Endothelial cell of hepatic sinusoid (primary cell): ENCODE measurements around the gene BMAL1.

ENCODE experiments used
- in situ Hi-C: cut with HindIII; loops from 2 replicates; pipeline ENCODE4 v1.10.0; 2017; ENCODE audit warnings: low sequenced_read_pairs

BMAL1 gene

GRCh38 chr11:13338427-13339069, 61.0 kb downstream of the BMAL1 start:
- in situ Hi-C loops, result loop anchor here (5.0 kb wide), 1 partner anchor 131 kb away; no protein-coding TSS in a partner anchor

GRCh38 chr11:13339195-13340153, 61.9 kb downstream of the BMAL1 start:
- in situ Hi-C loops, result loop anchor here (5.0 kb wide), 1 partner anchor 132 kb away; no protein-coding TSS in a partner anchor

- in situ Hi-C loops, result no loop called here
Measured at GRCh38 chr11:13341026-13341425, 63.4 kb downstream of the BMAL1 start.

GRCh38 chr11:13343067-13343466, 65.5 kb downstream of the BMAL1 start:
- in situ Hi-C loops, result no loop called here

- in situ Hi-C loops, result no loop called here
Measured at GRCh38 chr11:13343931-13344717, 66.5 kb downstream of the BMAL1 start.

GRCh38 chr11:13344818-13345217, 67.2 kb downstream of the BMAL1 start:
- in situ Hi-C loops, result no loop called here

- in situ Hi-C loops, result no loop called here
Measured at GRCh38 chr11:13346470-13346869, 68.9 kb downstream of the BMAL1 start.

- in situ Hi-C loops, result no loop called here
Measured at GRCh38 chr11:13347901-13348300, 70.3 kb downstream of the BMAL1 start.

- in situ Hi-C loops, result no loop called here
Measured at GRCh38 chr11:13348305-13348704, 70.7 kb downstream of the BMAL1 start.

- in situ Hi-C loops, result no loop called here
Measured at GRCh38 chr11:13349046-13349445, 71.5 kb downstream of the BMAL1 start.

- in situ Hi-C loops, result no loop called here
Measured at GRCh38 chr11:13349581-13349980, 72.0 kb downstream of the BMAL1 start.

GRCh38 chr11:13352711-13353110, 75.1 kb downstream of the BMAL1 start:
- in situ Hi-C loops, result no loop called here

- in situ Hi-C loops, result no loop called here
Measured at GRCh38 chr11:13354335-13354734, 76.7 kb downstream of the BMAL1 start.

GRCh38 chr11:13355191-13355590, 77.6 kb downstream of the BMAL1 start:
- in situ Hi-C loops, result no loop called here

- in situ Hi-C loops, result no loop called here
Measured at GRCh38 chr11:13357232-13357631, 79.6 kb downstream of the BMAL1 start.

- in situ Hi-C loops, result no loop called here
Measured at GRCh38 chr11:13358596-13359270, 81.1 kb downstream of the BMAL1 start.

GRCh38 chr11:13362596-13363109, 85.1 kb downstream of the BMAL1 start:
- in situ Hi-C loops, result no loop called here

- in situ Hi-C loops, result no loop called here
Measured at GRCh38 chr11:13364388-13364787, 86.8 kb downstream of the BMAL1 start.

GRCh38 chr11:13366266-13367026, 88.9 kb downstream of the BMAL1 start:
- in situ Hi-C loops, result no loop called here

- in situ Hi-C loops, result no loop called here
Measured at GRCh38 chr11:13367115-13367514, 89.5 kb downstream of the BMAL1 start.
